Neural crest cell (in vitro differentiated cells): Measurements from ENCODE around the gene ZCCHC2. TPM values are rescaled to one million over a fixed set of nuclear protein-coding genes. Genes with fewer than 3 reads are reported as not detected.
A peak's percentile ranks its signal among the peaks of the same experiment; 100 is the strongest.

Experiments
- DNase-seq: peaks from one replicate; pipeline ENCODE4 v3.0.0; 2021; ENCODE audit warnings: low read depth, mixed read lengths, low spot score
- H3K27ac Mint-ChIP-seq: one replicate; pipeline ENCODE4 v1.8.0; 2021; ENCODE audit warnings: mild to moderate bottlenecking, mixed read lengths; ENCODE audit not compliant: unreplicated experiment
- H3K27me3 Mint-ChIP-seq: 2 replicates; pipeline ENCODE4 v1.8.0; 2021; ENCODE audit warnings: low read depth, mild to moderate bottlenecking, mixed read lengths
- H3K36me3 Mint-ChIP-seq: 2 replicates; pipeline ENCODE4 v1.8.0; 2021; ENCODE audit warnings: low read depth, mild to moderate bottlenecking, mixed read lengths
- H3K4me1 Mint-ChIP-seq: 2 replicates; pipeline ENCODE4 v1.8.0; 2021; ENCODE audit warnings: mixed read lengths
- H3K4me3 Mint-ChIP-seq: one replicate; pipeline ENCODE4 v1.8.0; 2021; ENCODE audit warnings: mild to moderate bottlenecking, mixed read lengths
- H3K9me3 Mint-ChIP-seq: 2 replicates; pipeline ENCODE4 v1.8.0; 2021; ENCODE audit warnings: mixed read lengths
- total RNA-seq: library from RNA; stranded (reverse); gene quantifications from 2 replicates; pipeline ENCODE4 v1.2.1, GENCODE V29; 2021
- TF ChIP-seq, protein P1 (sequence below): fragments of 200-600 bp; sonication (generic); conservative IDR thresholded peaks from 2 replicates; pipeline ENCODE4 v1.5.0; 2021; ENCODE audit warnings: antibody characterized with exemption, mild to moderate bottlenecking

Gene ZCCHC2
- total RNA-seq, 1 donor from 2014 or later = 14.7 TPM

DNA sequence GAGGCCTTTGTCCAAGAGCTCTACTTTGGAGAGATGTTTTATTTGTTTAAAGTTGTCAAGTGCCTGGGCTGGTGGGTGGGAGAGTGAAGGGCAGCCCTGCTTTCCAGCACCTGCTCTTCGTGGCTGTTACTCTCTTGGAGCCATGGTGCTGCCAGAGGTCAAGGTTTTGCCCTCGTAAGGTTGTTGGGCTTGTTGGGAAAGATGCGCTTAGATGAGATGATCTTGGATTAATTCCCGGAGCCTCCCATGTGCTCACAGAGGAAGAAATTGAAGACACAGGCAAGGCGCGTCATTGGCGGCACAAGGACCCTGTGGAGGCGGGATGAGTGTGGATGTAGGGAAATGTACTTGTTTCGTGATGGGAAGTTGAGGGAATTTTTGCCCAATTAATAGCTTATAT, 27.9 kb downstream of the ZCCHC2 start:
- no peak for DNase-seq
- Mint-ChIP-seq H3K4me3 (no peak overlapping the region), H3K36me3 (peaks cover 21% of the 10 kb centered on the region), H3K27ac (peak overlapping the region; percentile 45), H3K27me3 (no peaks in the 10 kb centered on the region), H3K9me3 (no peaks in the 10 kb centered on the region), H3K4me1 (no peaks in the 10 kb centered on the region)
- TF ChIP-seq, protein P1, sequence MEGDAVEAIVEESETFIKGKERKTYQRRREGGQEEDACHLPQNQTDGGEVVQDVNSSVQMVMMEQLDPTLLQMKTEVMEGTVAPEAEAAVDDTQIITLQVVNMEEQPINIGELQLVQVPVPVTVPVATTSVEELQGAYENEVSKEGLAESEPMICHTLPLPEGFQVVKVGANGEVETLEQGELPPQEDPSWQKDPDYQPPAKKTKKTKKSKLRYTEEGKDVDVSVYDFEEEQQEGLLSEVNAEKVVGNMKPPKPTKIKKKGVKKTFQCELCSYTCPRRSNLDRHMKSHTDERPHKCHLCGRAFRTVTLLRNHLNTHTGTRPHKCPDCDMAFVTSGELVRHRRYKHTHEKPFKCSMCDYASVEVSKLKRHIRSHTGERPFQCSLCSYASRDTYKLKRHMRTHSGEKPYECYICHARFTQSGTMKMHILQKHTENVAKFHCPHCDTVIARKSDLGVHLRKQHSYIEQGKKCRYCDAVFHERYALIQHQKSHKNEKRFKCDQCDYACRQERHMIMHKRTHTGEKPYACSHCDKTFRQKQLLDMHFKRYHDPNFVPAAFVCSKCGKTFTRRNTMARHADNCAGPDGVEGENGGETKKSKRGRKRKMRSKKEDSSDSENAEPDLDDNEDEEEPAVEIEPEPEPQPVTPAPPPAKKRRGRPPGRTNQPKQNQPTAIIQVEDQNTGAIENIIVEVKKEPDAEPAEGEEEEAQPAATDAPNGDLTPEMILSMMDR = no peak

DNA sequence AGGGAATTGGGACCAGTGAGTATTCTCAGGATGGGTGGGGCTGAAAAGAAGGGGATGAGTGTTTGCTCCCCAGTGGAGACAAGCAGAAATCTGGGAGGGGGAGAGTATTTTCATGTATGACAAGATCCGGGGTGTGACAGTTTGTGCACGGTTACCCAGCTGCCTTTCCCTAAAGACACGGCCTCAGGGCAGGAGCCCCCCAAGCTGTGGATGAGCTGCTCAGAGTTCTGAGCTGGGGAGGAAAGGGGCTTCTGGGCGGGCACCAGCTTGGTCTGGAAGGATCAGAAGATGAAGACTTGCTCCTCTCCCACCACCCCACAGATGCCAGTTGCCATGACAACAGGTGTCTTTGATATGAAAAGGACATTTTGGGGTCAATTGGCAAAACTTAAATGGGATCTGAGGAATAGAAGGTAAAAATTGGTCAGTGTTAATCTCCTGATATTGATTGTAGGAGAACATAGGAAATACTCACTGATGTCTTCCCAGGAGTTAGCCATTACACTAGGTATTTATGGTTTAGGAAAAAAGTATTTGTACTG, 29.2 kb downstream of the ZCCHC2 start:
- no peak for DNase-seq
- Mint-ChIP-seq H3K27me3 (no peaks in the 10 kb centered on the region), H3K4me1 (no peaks in the 10 kb centered on the region), H3K4me3 (no peak overlapping the region), H3K27ac (no peak overlapping the region), H3K36me3 (peaks cover 28% of the 10 kb centered on the region), H3K9me3 (no peaks in the 10 kb centered on the region)
- TF ChIP-seq, protein P1 = no peak

DNA sequence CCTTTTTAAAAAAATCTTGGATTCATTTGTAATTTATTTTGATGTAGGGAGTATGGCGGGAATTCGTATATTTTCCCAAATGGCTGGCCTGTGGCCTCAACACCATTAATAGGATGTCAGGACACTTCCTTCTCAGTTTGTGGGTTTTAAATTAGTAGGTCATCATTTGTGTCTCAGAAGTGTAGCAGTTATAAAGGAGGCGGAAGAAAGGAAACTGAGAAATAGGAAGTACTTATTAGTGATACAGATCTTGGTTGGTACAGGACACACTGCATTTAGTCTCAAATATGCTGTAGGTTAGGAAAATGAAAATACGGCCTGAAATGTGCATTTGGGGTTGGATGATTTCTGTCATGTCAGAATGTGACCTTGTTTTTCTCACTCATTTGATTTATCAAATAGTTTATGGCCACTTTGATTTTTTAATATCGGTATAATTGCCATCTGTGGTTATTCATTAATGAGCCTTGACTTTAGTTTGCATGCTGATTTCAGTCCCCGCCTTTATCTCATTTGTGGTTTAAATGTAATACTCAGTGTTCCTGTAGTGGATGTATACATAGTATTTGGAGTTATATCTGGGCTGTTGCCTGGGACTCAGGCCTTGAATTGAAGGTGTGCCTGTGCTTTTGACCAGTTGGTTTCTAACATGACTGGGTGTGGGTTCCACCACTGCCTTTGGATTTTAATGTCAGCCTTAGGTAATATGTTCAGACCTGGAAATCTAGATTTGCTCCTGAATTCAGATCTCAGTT, 31.4 kb downstream of the ZCCHC2 start:
- no peak overlapping the region for H3K4me3 Mint-ChIP-seq
- TF ChIP-seq, protein P1 = no peak
- no peak for DNase-seq
- no peaks in the 10 kb centered on the region for H3K9me3 Mint-ChIP-seq
- H3K27ac Mint-ChIP-seq = no peak overlapping the region
- peaks cover 28% of the 10 kb centered on the region for H3K36me3 Mint-ChIP-seq
- no peaks in the 10 kb centered on the region for H3K27me3 Mint-ChIP-seq
- no peaks in the 10 kb centered on the region for H3K4me1 Mint-ChIP-seq

DNA sequence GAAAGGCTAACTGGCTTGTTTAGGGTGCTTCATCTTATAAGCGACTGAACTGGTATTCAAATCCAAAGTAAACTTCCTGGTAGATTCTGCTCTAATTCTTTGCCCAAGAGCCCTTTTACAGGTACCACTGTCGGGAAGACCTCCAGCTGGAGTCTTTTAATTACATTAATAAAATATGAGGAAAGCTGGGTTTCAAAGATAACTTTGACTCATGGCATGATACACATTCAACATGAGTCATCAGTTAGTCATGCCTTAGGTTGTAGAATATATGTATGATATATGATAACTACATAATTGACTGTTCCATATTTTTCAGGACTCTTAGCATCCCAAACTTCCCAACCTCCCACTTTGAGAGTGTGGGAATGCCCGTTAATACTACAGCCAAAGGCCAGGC, 32.3 kb downstream of the ZCCHC2 start:
- Mint-ChIP-seq H3K4me3 (no peak overlapping the region), H3K9me3 (no peaks in the 10 kb centered on the region), H3K27ac (no peak overlapping the region), H3K36me3 (peaks cover 24% of the 10 kb centered on the region), H3K4me1 (no peaks in the 10 kb centered on the region), H3K27me3 (no peaks in the 10 kb centered on the region)
- TF ChIP-seq, protein P1 = no peak
- no peak for DNase-seq

DNA sequence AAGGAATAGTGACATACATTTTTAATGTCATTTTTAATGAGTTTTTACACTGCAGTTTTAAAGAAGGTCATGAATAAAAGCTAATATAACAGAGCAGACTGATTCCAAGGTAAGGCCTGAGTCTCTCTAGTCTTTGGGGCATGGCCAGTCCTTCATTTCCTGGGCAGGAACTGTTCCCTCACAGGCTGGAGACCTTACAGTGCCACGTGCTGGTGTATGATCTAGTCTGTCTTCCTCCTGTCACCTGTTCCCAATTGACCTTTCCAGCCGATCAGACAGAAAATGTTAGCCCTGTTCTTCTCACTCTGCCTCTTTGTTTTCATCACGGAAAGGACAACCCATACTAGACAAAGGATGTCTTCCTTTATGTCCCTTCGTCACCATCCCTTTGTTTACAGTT, 33.6 kb downstream of the ZCCHC2 start:
- no peak for DNase-seq
- H3K36me3 Mint-ChIP-seq = peaks cover 14% of the 10 kb centered on the region
- no peaks in the 10 kb centered on the region for H3K4me1 Mint-ChIP-seq
- H3K4me3 Mint-ChIP-seq = no peak overlapping the region
- TF ChIP-seq, protein P1 = no peak
- no peaks in the 10 kb centered on the region for H3K27me3 Mint-ChIP-seq
- peak overlapping the region; percentile 30 for H3K27ac Mint-ChIP-seq
- no peaks in the 10 kb centered on the region for H3K9me3 Mint-ChIP-seq
